ENCODE data around the gene SCYL1. TPM values are rescaled to one million over a fixed set of nuclear protein-coding genes. Genes with fewer than 3 reads are reported as not detected.

The SCYL1 gene
- total RNA-seq, 1 donor from 2014 or later, result 79.4 TPM

- Mint-ChIP-seq H3K4me1 (ENCODE audit: unreplicated experiment) (peaks cover 34% of the 10 kb centered on the region), H3K4me3 (peak overlapping the region; percentile 84), H3K36me3 (peaks cover 18% of the 10 kb centered on the region), H3K27me3 (peaks cover 15% of the 10 kb centered on the region), H3K27ac (peak overlapping the region; percentile 85), H3K9me3 (no peaks in the 10 kb centered on the region)
- DNase-seq (ENCODE audit: extremely low spot score, unreplicated experiment), result no peak
- TF ChIP-seq CTCF (conservative IDR thresholded peaks at IDR 0.05), result no peak
Observed at GRCh38 chr11:65541093-65541982, 16.5 kb downstream of the SCYL1 start.

GRCh38 chr11:65542738-65543390, 18.0 kb downstream of the SCYL1 start:
- Mint-ChIP-seq H3K4me3 (no peak overlapping the region), H3K36me3 (peaks cover 18% of the 10 kb centered on the region), H3K27ac (peak overlapping the region; percentile 25), H3K4me1 (ENCODE audit: unreplicated experiment) (peaks cover 34% of the 10 kb centered on the region), H3K27me3 (peaks cover 18% of the 10 kb centered on the region), H3K9me3 (no peaks in the 10 kb centered on the region)
- no peak for TF ChIP-seq CTCF (conservative IDR thresholded peaks at IDR 0.05)
- no peak for DNase-seq (ENCODE audit: extremely low spot score, unreplicated experiment)

GRCh38 chr11:65545853-65546216, 21.0 kb downstream of the SCYL1 start:
- peaks cover 26% of the 10 kb centered on the region for H3K36me3 Mint-ChIP-seq
- DNase-seq (ENCODE audit: extremely low spot score, unreplicated experiment), result no peak
- H3K4me3 Mint-ChIP-seq, result peak overlapping the region; percentile 79
- H3K27ac Mint-ChIP-seq, result peak overlapping the region; percentile 66
- TF ChIP-seq CTCF (conservative IDR thresholded peaks at IDR 0.05), result no peak
- H3K9me3 Mint-ChIP-seq, result no peaks in the 10 kb centered on the region
- H3K4me1 Mint-ChIP-seq (ENCODE audit: unreplicated experiment), result peaks cover 34% of the 10 kb centered on the region
- peaks cover 29% of the 10 kb centered on the region for H3K27me3 Mint-ChIP-seq

- H3K27me3 Mint-ChIP-seq, result peaks cover 29% of the 10 kb centered on the region
- DNase-seq (ENCODE audit: extremely low spot score, unreplicated experiment), result peak; percentile 94
- H3K9me3 Mint-ChIP-seq, result no peaks in the 10 kb centered on the region
- H3K4me1 Mint-ChIP-seq (ENCODE audit: unreplicated experiment), result peaks cover 33% of the 10 kb centered on the region
- peaks cover 27% of the 10 kb centered on the region for H3K36me3 Mint-ChIP-seq
- H3K4me3 Mint-ChIP-seq, result peak overlapping the region; percentile 79
- H3K27ac Mint-ChIP-seq, result peak overlapping the region; percentile 66
- no peak for TF ChIP-seq CTCF (conservative IDR thresholded peaks at IDR 0.05)
Observed at GRCh38 chr11:65546217-65546958, 21.5 kb downstream of the SCYL1 start.

- TF ChIP-seq CTCF (conservative IDR thresholded peaks at IDR 0.05), result no peak
- peaks cover 39% of the 10 kb centered on the region for H3K4me1 Mint-ChIP-seq (ENCODE audit: unreplicated experiment)
- H3K9me3 Mint-ChIP-seq, result no peaks in the 10 kb centered on the region
- peaks cover 29% of the 10 kb centered on the region for H3K36me3 Mint-ChIP-seq
- no peak overlapping the region for H3K4me3 Mint-ChIP-seq
- H3K27ac Mint-ChIP-seq, result no peak overlapping the region
- DNase-seq (ENCODE audit: extremely low spot score, unreplicated experiment), result no peak
- peaks cover 25% of the 10 kb centered on the region for H3K27me3 Mint-ChIP-seq
Observed at GRCh38 chr11:65547446-65548125, 22.7 kb downstream of the SCYL1 start.

Measured in type B pancreatic cell (in vitro differentiated cells).